ENCODE data around the gene MYO3B. TPM values are rescaled to one million over a fixed set of nuclear protein-coding genes. Genes with fewer than 3 reads are reported as not detected.
A peak's percentile ranks its signal among the peaks of the same experiment; 100 is the strongest.
"Not testable (repeated sequence)": the region's sequence is repeated elsewhere in the genome, so short reads cannot be mapped to it uniquely, and the experiment has no call there.

The MYO3B gene
- total RNA-seq, 8 experiments from 2014 or later, result 0.11 to 5.1 (median 0.98) TPM

DNA sequence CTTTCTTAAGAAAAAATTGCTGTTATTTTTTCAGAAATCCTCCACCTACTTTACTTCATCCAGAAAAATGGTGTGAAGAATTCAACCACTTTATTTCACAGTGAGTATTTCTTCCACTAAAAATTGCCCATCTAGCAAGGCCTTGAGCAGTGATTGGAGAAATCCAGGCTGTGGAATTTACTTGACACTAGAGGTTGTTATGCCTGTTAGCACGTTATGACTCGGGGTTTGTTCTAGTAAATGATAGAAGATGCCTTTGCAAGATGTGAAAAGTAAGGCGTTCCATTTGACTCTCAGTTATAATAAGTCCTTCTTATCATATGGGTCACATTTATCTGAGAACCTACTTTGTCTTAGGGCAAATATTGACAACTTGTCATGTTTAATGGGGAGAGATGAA lies 157.4 kb downstream of the MYO3B start:
- ATAC-seq (replicated peaks in 6 of 8), result peak in 2 of 8 experiments; percentile 46 to 87
- Histone ChIP-seq H3K4me1 (replicated peaks in 1 of 2) (peaks cover 11 to 12% of the 10 kb centered on the region in 2 donors), H3K27ac (no peak overlapping the region), H3K4me3 (no peak overlapping the region)
- in situ Hi-C loops (cut with MboI; ENCODE audit: low pct_unique_long_range_greater_than_20kb in 2 of 9, low sequenced_read_pairs in 9 of 9, unreplicated experiment in 9 of 9), result no loop called here
- WGBS, 10 experiments, result 18 to 71% (median 42%) methylated on average over 2 to 3 of the region's 3 CpGs; no CpG with 5 or more reads in 4 of the 10 experiments

DNA sequence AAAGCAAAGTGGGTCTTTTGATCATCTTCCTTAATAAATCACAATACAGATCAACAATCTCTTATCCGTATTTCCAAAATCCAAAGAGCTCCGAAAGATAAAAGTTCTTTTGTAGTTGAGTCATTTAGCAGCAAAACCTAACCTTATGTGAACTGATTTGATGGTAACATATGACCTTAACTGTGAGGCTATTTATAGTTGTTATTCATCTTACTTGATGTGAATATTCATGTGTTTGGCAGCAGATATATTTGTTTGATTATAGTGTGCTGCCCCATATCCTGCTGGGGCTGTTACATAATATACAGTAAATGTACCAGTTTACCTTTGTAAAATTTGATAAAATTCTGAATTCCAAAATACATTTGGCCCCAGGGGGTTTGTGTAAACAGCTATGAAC lies 158.5 kb downstream of the MYO3B start:
- Histone ChIP-seq H3K4me1 (replicated peaks in 1 of 2) (peaks cover 11 to 12% of the 10 kb centered on the region in 2 donors), H3K4me3 (no peak overlapping the region), H3K27ac (no peak overlapping the region)
- in situ Hi-C loops (cut with MboI; ENCODE audit: low pct_unique_long_range_greater_than_20kb in 2 of 9, low sequenced_read_pairs in 9 of 9, unreplicated experiment in 9 of 9), result no loop called here
- ATAC-seq (replicated peaks in 6 of 8), result peak in 3 of 8 experiments; percentile 55 to 90 (median 84)
- WGBS, 10 experiments, result 79 to 100% (median 100%) methylated on average over 2 of the region's 2 CpGs; no CpG with 5 or more reads in 2 of the 10 experiments

DNA sequence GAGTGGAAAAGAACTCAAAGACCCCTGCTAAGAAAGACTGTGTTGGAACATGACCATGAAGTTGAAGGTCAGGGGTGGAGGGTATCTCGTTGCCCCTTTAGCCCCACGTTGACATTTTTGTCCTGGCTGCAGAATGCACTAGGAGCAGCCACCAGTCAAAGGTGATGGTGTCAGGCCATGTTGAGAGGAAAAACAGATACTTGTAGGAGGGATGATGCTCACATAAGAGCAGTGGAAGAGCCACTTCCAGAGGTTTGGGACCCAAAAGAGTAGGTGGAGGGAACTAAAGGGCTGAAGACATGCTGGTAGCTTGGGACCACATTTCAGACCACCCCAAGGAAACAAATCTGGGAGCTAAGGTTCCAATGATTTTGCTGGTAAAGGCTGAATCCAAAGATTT lies 159.0 kb downstream of the MYO3B start:
- in situ Hi-C loops (cut with MboI; ENCODE audit: low pct_unique_long_range_greater_than_20kb in 2 of 9, low sequenced_read_pairs in 9 of 9, unreplicated experiment in 9 of 9), result no loop called here
- Histone ChIP-seq H3K4me1 (replicated peaks in 1 of 2) (peaks cover 11 to 15% of the 10 kb centered on the region in 2 donors), H3K27ac (no peak overlapping the region), H3K4me3 (no peak overlapping the region)
- ATAC-seq (replicated peaks in 6 of 8), result no peak
- 0 to 83% (median 42%) methylated on average over 1 to 2 of the region's 2 CpGs; no CpG with 5 or more reads in 4 of the 10 experiments for WGBS, 10 experiments

DNA sequence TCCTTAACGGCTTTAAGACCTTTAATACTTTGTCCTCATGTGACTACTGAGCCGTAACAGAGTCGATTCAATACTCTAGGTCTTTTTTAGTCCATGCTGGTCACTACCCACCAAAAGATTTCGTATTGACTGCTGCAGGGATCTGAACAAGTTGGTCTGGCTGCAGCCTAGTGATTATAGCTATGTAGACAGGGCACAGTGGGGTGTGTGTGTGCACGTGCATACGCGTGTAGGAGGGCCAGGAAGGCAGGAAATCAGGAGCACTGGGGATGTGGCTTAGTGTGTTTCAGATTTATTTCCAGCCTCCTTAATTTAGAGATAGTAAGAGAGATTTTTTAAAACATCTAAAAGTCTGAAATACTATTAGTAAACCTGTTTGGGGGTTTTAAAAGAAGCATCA lies 161.4 kb downstream of the MYO3B start:
- Histone ChIP-seq H3K27ac (no peak overlapping the region), H3K4me1 (replicated peaks in 1 of 2) (peaks cover 11 to 19% of the 10 kb centered on the region in 2 donors), H3K4me3 (no peak overlapping the region)
- in situ Hi-C loops (cut with MboI; ENCODE audit: low pct_unique_long_range_greater_than_20kb in 2 of 9, low sequenced_read_pairs in 9 of 9, unreplicated experiment in 9 of 9), result no loop called here
- peak in 4 of 8 experiments; percentile 41 to 71 (median 57) for ATAC-seq (replicated peaks in 6 of 8)
- 38 to 100% (median 70%) methylated on average over 1 to 7 of the region's 7 CpGs; no CpG with 5 or more reads in 2 of the 10 experiments for WGBS, 10 experiments

DNA sequence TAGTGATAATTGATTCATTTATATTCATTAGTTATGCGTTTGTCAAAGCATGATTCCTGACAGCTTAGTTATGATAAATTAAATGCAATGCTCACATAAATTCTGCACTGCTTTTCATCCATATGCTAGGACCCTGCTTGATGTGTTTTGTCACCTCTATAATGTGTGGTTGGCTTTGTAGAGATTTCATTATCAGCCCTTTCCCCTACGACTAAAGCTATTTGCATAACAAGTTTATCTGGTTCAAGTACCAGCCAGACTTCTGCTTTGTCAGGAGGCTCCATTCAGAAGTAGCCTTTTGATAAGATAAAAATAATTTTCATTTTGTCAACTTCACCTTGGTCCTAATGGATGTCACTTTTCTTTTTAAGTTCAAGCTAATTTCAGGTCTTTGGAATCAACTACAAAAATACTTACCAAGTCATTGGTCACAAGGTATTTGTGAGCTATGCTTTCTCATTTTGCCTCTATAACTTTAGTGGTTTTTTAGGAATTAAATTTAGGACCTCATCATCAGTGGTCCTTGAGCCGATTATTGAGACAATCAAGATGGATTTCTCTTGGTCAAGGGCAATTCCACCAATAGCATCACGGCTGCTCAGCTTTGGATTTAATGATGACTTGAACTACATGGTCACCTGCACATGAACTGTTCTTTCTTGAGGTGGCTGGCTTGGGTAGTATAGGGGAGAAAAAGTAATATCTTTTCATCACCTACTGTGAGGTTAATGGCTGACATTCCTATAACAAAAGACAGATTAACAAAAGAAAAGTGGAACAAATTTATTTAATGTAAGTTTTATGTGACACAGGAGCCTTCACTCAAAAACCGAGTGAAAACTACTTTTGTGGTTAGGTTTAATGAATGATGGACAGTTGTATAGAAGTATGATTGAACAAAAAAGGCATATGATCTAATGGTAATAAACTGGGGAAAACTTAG lies 162.1 kb downstream of the MYO3B start:
- H3K4me1 ChIP-seq (replicated peaks in 1 of 2), result peaks cover 11 to 19% of the 10 kb centered on the region in 2 donors
- in situ Hi-C loops (cut with MboI; ENCODE audit: low pct_unique_long_range_greater_than_20kb in 2 of 9, low sequenced_read_pairs in 9 of 9, unreplicated experiment in 9 of 9), result no loop called here
- 0 to 72% (median 44%) methylated on average over 1 to 5 of the region's 5 CpGs for WGBS, 10 experiments
- ATAC-seq (replicated peaks in 6 of 8), result peak in 4 of 8 experiments; percentile 33 to 57 (median 42)
- H3K4me3 ChIP-seq, result no peak overlapping the region
- H3K27ac ChIP-seq, result no peak overlapping the region

DNA sequence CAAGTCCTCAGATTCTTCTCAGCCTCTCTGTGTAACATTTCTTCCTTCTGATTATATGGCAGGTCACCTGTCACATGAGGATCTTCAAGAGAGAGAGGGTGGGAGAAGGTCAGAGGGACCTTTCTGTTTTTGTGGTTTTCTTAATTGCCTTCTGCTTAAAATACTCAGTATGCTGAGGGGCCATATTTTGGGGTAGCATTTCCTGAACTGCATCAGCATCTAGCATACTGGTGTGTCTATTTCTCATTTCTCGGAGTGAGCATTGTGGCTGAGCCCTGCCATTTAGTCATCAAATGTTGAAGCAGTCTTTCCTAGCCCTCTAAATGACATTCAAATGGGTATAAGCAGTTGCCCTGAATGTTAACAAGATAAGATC lies 162.7 kb downstream of the MYO3B start:
- in situ Hi-C loops (cut with MboI; ENCODE audit: low pct_unique_long_range_greater_than_20kb in 2 of 9, low sequenced_read_pairs in 9 of 9, unreplicated experiment in 9 of 9), result no loop called here
- WGBS, 10 experiments, result 67 to 100% (median 100%) methylated on average over 1 of the region's 1 CpG; no CpG with 5 or more reads in 3 of the 10 experiments
- Histone ChIP-seq H3K4me3 (no peak overlapping the region), H3K27ac (no peak overlapping the region), H3K4me1 (replicated peaks in 1 of 2) (peaks cover 11 to 19% of the 10 kb centered on the region in 2 donors)
- no peak for ATAC-seq (replicated peaks in 6 of 8)

DNA sequence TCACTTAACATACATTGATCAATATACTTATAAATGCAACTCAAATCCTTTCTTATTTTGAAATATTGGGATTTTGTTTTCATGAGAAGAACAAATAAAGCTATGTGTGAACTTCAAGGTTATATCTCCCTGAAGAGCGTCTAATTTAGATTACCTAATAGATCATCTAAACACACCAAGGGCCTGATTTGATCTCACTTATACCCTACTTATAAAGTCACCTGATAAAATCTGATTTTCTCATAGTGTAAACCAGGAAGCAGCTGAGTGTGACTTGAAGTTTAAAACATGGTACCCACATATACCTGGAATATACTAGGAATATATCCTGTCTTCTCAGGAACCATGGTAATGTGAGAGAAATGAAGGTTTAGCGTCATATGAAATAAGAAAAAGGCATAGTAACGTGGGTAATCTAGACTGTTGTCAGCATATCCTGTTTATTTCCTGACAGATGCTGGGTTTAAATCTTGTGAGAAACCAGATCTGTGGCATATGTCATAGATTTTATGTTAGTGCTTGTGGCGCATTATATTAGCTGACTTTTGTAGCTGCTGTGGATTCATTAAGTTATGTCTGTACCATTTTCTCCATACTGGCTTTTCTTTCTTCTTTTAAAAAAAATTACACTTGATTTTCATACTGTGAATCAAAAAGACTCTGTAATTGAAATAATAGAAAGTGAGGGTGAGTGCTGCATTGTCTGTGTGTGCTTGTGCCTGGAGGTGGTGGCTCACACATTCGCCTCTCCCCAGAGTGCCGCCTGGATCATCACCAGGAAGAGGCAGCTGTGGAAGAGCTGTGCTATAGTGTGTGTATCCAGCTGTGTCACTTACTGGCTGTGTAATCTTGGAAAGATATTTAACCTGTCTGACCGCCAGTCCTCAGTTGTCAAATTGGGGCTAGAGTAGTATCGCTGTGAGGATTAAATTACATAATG lies 164.0 kb downstream of the MYO3B start:
- peak in 1 of 8 experiments; percentile 34 for ATAC-seq (replicated peaks in 6 of 8)
- WGBS, 10 experiments, result 54 to 95% (median 71%) methylated on average over 3 to 6 of the region's 8 CpGs; no CpG with 5 or more reads in 1 of the 10 experiments
- in situ Hi-C loops (cut with MboI; ENCODE audit: low pct_unique_long_range_greater_than_20kb in 2 of 9, low sequenced_read_pairs in 9 of 9, unreplicated experiment in 9 of 9), result no loop called here
- H3K27ac ChIP-seq, result no peak overlapping the region
- peaks cover 11 to 19% of the 10 kb centered on the region in 2 donors for H3K4me1 ChIP-seq (replicated peaks in 1 of 2)
- no peak overlapping the region for H3K4me3 ChIP-seq

DNA sequence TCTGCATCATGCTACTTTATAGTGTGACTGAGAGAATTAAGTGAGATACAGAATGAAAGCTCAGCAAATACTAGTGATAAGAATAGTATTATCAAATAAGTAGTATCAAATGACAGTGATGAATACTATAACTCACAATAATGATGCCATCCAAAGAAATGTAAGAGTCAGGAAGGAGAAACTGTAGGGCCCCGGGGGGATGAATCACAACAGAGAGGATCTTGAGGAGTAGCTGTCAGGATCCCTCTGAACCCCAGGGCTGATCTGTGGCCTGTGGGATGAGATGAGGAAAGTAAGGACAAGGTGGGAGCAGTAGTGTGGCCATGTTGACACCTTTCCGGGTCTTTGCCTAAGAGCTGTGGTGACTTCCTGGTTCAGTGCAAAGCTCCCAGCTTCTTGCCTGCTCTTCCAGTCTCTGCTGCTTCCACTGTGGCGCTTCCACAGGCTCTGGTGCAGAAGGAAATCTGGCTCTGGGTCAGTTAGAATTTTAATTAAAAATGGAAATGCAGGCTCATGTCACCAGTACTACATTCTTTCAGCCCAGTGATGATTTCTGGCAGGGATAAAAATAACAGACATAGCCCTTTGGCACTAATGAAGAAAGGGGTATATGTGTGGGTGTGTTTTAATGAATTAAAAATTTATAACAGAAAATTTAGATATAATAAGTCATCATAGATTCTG lies 166.9 kb downstream of the MYO3B start:
- Histone ChIP-seq H3K27ac (no peak overlapping the region), H3K4me3 (no peak overlapping the region), H3K4me1 (replicated peaks in 1 of 2) (peaks cover 5 to 11% of the 10 kb centered on the region in 2 donors)
- in situ Hi-C loops (cut with MboI; ENCODE audit: low pct_unique_long_range_greater_than_20kb in 2 of 9, low sequenced_read_pairs in 9 of 9, unreplicated experiment in 9 of 9), result no loop called here
- peak in 1 of 8 experiments; percentile 23 for ATAC-seq (replicated peaks in 6 of 8)
- 40 to 100% (median 88%) methylated on average over 1 to 3 of the region's 3 CpGs; no CpG with 5 or more reads in 1 of the 10 experiments for WGBS, 10 experiments

DNA sequence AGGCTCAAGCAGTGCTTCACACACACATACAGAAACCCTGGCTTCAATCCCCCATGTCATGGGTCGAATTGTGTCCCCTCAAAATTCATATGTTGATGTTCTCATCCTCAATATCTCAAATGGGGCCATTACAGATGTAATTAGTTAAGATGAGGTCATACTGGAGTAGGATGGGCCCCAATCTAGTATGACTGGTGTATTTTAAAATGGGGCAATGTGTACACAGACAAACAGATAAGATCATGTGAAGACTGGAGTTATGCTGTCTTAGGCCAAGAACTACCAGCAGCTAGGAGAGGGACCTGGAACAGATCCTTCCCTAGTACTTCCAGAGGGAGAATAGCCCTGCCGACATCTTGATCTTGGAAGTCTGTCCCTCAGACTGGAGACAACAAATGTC lies 167.7 kb downstream of the MYO3B start:
- in situ Hi-C loops (cut with MboI; ENCODE audit: low pct_unique_long_range_greater_than_20kb in 2 of 9, low sequenced_read_pairs in 9 of 9, unreplicated experiment in 9 of 9), result no loop called here
- H3K27ac ChIP-seq, result no peak overlapping the region
- 40 to 100% (median 57%) methylated on average over 1 to 2 of the region's 2 CpGs; no CpG with 5 or more reads in 2 of the 10 experiments for WGBS, 10 experiments
- ATAC-seq (replicated peaks in 6 of 8), result no peak
- H3K4me3 ChIP-seq, result no peak overlapping the region
- H3K4me1 ChIP-seq (replicated peaks in 1 of 2), result peaks cover 0 to 7% of the 10 kb centered on the region in 2 donors

DNA sequence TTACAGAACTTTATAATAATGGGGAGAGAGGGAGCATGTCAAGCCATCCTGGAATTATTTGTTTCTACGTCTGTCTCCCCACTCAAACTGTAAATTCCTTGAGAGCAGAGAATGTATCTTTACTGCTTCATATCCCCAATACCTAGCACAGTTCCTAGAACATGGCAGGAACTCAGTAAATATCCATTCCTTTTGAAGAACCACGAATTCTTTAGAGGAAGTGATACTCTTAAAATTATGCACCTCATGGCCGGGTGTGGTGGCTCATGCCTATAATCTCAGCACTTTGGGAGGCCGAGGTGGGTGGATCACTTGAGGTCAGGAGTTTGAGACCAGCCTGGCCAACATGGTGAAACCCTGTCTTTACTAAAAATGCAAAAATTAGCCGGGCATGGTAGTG lies 171.3 kb downstream of the MYO3B start:
- in situ Hi-C loops (cut with MboI; ENCODE audit: low pct_unique_long_range_greater_than_20kb in 2 of 9, low sequenced_read_pairs in 9 of 9, unreplicated experiment in 9 of 9); H3K27ac ChIP-seq; H3K4me3 ChIP-seq; ATAC-seq (replicated peaks in 6 of 8): not testable (repeated sequence)
- H3K4me1 ChIP-seq (replicated peaks in 1 of 2), result peaks cover 12 to 14% of the 10 kb centered on the region in 2 donors
- 20 to 92% (median 67%) methylated on average over 1 to 5 of the region's 5 CpGs; no CpG with 5 or more reads in 3 of the 10 experiments for WGBS, 10 experiments

DNA sequence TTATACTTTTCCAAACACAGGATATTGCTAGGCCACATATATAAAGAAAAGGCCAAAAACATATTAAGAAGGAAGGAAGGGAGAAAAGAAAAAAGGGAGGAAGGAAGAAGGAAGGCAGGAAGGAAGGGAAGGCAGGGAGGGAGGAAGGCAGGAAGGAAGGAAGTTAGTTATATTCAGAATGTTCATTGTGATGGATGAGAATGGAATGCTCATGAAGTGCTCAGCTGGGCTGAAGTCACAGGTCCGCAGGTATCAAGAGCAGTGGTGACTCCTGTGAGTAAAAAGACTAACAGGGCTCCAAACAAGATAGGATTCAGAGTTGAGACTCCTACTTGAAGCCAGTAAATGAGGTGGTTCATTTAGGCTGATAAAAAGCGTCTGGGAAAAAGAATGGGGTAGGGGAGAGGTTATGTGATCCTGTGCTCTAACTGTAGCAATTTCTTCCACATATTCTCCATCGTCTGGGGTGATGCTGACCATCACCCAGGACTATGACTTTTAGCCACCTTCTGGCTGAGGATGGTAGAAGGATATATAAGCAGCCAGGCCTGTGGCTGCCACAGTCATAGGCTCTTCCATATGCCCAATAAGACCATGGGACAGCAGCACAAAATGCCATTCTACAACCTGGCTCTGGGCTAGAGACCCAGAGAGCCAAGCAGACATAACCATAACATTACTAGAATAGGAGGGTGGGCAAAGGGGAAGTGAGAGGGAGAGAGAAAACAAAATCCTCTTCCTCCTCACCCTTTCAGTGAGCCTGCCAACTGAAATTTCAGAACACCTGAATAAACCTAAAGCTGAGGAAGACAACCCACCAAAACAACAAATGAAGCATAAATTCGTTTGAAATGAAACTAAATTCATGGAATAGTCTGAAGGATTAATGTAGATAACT lies 173.2 kb downstream of the MYO3B start:
- WGBS, 10 experiments, result 20 to 80% (median 60%) methylated on average over 1 to 4 of the region's 4 CpGs; no CpG with 5 or more reads in 1 of the 10 experiments
- Histone ChIP-seq H3K4me3 (no peak overlapping the region), H3K4me1 (replicated peaks in 1 of 2) (peaks cover 23 to 28% of the 10 kb centered on the region in 2 donors), H3K27ac (no peak overlapping the region)
- ATAC-seq (replicated peaks in 6 of 8), result no peak
- in situ Hi-C loops (cut with MboI; ENCODE audit: low pct_unique_long_range_greater_than_20kb in 2 of 9, low sequenced_read_pairs in 9 of 9, unreplicated experiment in 9 of 9), result loop anchor here in 1 of 9 experiments (25.0 kb wide), 1 partner anchor 461 kb away; the partner anchor contains the start of gene GAD1

All from motor neuron (in vitro differentiated cells).